CD8-positive, alpha-beta memory T cell (primary cell): ENCODE results near the gene TTLL1. TPM values are rescaled to one million over a fixed set of nuclear protein-coding genes. Genes with fewer than 3 reads are reported as not detected.

Experiments
- CTCF ChIA-PET: fragments of 350-600 bp; sonication (Branson Sonifier 250); formaldehyde crosslinking; loops from one replicate; lab custom pipeline; 2021; ENCODE audit warnings: antibody characterized with exemption; lab: Charles Lee
- POLR2A ChIA-PET: fragments of 350-600 bp; sonication (Branson Sonifier 250); formaldehyde crosslinking; loops from one replicate; lab custom pipeline; 2021; ENCODE audit warnings: antibody characterized with exemption; lab: Charles Lee
- DNase-seq, 5 donors: peaks; one replicate each; pipeline versions ENCODE4 v3.0.0 to v3.0.0-alpha.2; 2020 to 2022; ENCODE audit warnings: mixed read lengths in 1 of 5
- H3K27ac ChIP-seq: one replicate; pipeline ENCODE4 v1.7.0; 2013; ENCODE audit warnings: low read depth, mild to moderate bottlenecking, low read length, moderate library complexity
- H3K27me3 ChIP-seq: 2 replicates; pipeline ENCODE4 v1.7.0; 2013; ENCODE audit warnings: low read length, mild to moderate bottlenecking; ENCODE audit not compliant: insufficient read depth, poor library complexity, severe bottlenecking
- H3K36me3 ChIP-seq: 2 replicates; pipeline ENCODE4 v1.7.0; 2013; ENCODE audit warnings: mild to moderate bottlenecking, low read length, moderate library complexity; ENCODE audit not compliant: insufficient read depth
- H3K4me1 ChIP-seq: 2 replicates; pipeline ENCODE4 v1.7.0; 2013; ENCODE audit warnings: mild to moderate bottlenecking, low read length, moderate library complexity; ENCODE audit not compliant: insufficient read depth
- H3K4me3 ChIP-seq: 2 replicates; pipeline ENCODE4 v1.7.0; 2013; ENCODE audit warnings: mild to moderate bottlenecking, low read length
- H3K9me3 ChIP-seq: 2 replicates; pipeline ENCODE4 v1.7.0; 2013; ENCODE audit warnings: mild to moderate bottlenecking, low read length
- H3K27ac Mint-ChIP-seq, 8 donors: one replicate each; pipeline ENCODE4 v1.8.0; 2020 to 2021; ENCODE audit warnings: mixed read lengths in 8 of 8, mild to moderate bottlenecking in 6 of 8, inconsistent platforms in 3 of 8, moderate library complexity in 3 of 8
- H3K27me3 Mint-ChIP-seq, 2 donors: one replicate each; pipeline ENCODE4 v1.8.0; 2020 to 2021; ENCODE audit warnings: mixed read lengths in 2 of 2, mild to moderate bottlenecking in 1 of 2, moderate library complexity in 1 of 2
- H3K36me3 Mint-ChIP-seq, 3 donors: one replicate each; pipeline ENCODE4 v1.8.0; 2020 to 2021; ENCODE audit warnings: mixed read lengths in 3 of 3, inconsistent platforms in 1 of 3, mild to moderate bottlenecking in 1 of 3
- H3K4me1 Mint-ChIP-seq, 3 donors: one replicate each; pipeline ENCODE4 v1.8.0; 2020 to 2021; ENCODE audit warnings: mixed read lengths in 3 of 3, inconsistent platforms in 1 of 3, mild to moderate bottlenecking in 1 of 3
- H3K4me3 Mint-ChIP-seq, 7 donors: one replicate each; pipeline ENCODE4 v1.8.0; 2020 to 2021; ENCODE audit warnings: mixed read lengths in 7 of 7, mild to moderate bottlenecking in 6 of 7, moderate library complexity in 4 of 7, inconsistent platforms in 2 of 7
- H3K9me3 Mint-ChIP-seq, 5 donors: one replicate each; pipeline ENCODE4 v1.8.0; 2020 to 2022; ENCODE audit warnings: mixed read lengths in 5 of 5, mild to moderate bottlenecking in 3 of 5, moderate library complexity in 2 of 5, inconsistent platforms in 1 of 5
- polyA plus RNA-seq: library from polyadenylated mRNA; unstranded; fragments of 300-500 nt; fragmentation: Illumina TruSeq; gene quantifications from one replicate; pipeline ENCODE4 v1.2.3, GENCODE V29; 2021
- total RNA-seq, 2 experiments: library from RNA; stranded (reverse); gene quantifications; one replicate each; pipeline ENCODE4 v1.2.3, GENCODE V29; 2021

Gene TTLL1
- total and polyA plus RNA-seq, 3 experiments from 2014 or later: 4.3 to 15.8 (median 5.0) TPM

DNA sequence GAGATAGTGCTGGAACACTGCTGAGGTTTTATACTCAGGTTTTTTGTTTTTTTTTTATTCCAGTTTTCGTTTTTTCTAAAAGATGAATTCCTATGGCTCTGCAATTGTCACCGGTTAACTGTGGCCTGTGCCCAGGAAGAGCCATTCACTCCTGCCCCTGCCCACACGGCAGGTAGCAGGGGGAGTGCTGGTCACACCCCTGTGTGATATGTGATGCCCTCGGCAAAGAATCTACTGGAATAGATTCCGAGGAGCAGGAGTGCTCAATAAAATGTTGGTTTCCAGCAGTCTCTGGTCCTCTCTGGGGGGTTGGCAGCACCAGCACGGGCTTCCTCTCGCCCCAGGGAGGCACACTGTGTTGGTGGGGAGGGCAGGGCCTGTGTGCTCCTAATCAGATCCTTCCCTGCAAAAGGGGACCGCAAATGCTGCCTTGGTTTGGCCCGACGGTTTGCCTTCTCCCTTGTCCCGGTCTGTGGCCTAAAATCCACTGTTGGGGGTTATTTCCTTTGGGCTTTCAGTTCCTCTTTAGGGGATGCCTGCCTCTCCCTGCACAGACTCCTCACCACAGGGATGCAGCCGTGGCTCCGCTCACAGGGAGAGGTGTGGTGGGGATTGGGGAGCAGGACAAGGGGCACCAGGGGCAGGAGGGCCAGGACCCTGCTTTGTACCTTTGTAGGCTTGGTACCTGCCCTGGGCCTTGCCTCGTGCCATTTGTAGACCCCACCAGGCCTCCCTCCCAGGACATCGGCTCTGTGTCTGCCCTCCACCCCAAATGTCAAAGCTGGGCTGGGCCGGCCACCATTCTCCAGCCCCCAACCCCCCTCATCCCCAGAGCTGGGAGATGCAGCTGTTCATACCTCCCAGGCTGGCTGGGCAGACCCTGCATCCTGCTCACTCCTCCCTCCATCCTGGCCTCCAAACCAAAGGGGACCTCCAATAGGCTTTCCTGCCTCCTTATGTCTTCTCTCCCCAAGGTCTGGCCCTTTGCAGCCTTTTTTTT is 40.5 kb upstream of the TTLL1 start:
- H3K27ac ChIP-seq: no peak overlapping the region
- H3K36me3 ChIP-seq: no peaks in the 10 kb centered on the region
- no peaks in the 10 kb centered on the region for H3K27me3 ChIP-seq
- no peak overlapping the region for H3K4me3 ChIP-seq
- H3K4me3 Mint-ChIP-seq: no peak overlapping the region
- no peak overlapping the region for H3K27ac Mint-ChIP-seq
- no peaks in the 10 kb centered on the region for H3K9me3 Mint-ChIP-seq
- peaks cover 4 to 27% (median 4%) of the 10 kb centered on the region in 3 donors for H3K36me3 Mint-ChIP-seq
- no peaks in the 10 kb centered on the region for H3K4me1 ChIP-seq
- ChIA-PET CTCF (no interaction called here), POLR2A (no interaction called here)
- H3K9me3 ChIP-seq: no peaks in the 10 kb centered on the region
- H3K4me1 Mint-ChIP-seq: peaks cover 0 to 3% (median 0%) of the 10 kb centered on the region in 3 donors
- H3K27me3 Mint-ChIP-seq: peaks cover 0 to 1% of the 10 kb centered on the region in 2 donors
- DNase-seq: no peak

- ChIA-PET CTCF (no interaction called here), POLR2A (no interaction called here)
Measured at GRCh38 chr22:43128928-43129424, 39.8 kb upstream of the TTLL1 start.

GRCh38 chr22:43128116-43128515 is 38.9 kb upstream of the TTLL1 start:
- Histone ChIP-seq H3K4me3 (no peak overlapping the region), H3K27ac (no peak overlapping the region), H3K36me3 (no peaks in the 10 kb centered on the region), H3K27me3 (no peaks in the 10 kb centered on the region), H3K9me3 (no peaks in the 10 kb centered on the region), H3K4me1 (no peaks in the 10 kb centered on the region)
- Mint-ChIP-seq H3K36me3 (peaks cover 0 to 13% (median 0%) of the 10 kb centered on the region in 3 donors), H3K4me1 (peaks cover 0 to 3% (median 0%) of the 10 kb centered on the region in 3 donors), H3K9me3 (no peaks in the 10 kb centered on the region), H3K27me3 (peaks cover 0 to 1% of the 10 kb centered on the region in 2 donors), H3K27ac (peak overlapping the region in 1 of 8 donors; percentile 79), H3K4me3 (no peak overlapping the region)
- POLR2A ChIA-PET: no interaction called here
- DNase-seq: no peak
- CTCF ChIA-PET: no interaction called here

More at GRCh38 chr22:43128928-43129424, 39.8 kb upstream of the TTLL1 start:
- peak overlapping the region in 1 of 8 donors; percentile 43 for H3K27ac Mint-ChIP-seq
- Histone ChIP-seq H3K27ac (no peak overlapping the region), H3K36me3 (no peaks in the 10 kb centered on the region), H3K4me3 (no peak overlapping the region), H3K27me3 (no peaks in the 10 kb centered on the region), H3K9me3 (no peaks in the 10 kb centered on the region), H3K4me1 (no peaks in the 10 kb centered on the region)
- H3K4me1 Mint-ChIP-seq: peaks cover 0 to 3% (median 0%) of the 10 kb centered on the region in 3 donors
- H3K27me3 Mint-ChIP-seq: peaks cover 0 to 1% of the 10 kb centered on the region in 2 donors
- H3K36me3 Mint-ChIP-seq: peaks cover 4 to 22% (median 4%) of the 10 kb centered on the region in 3 donors
- no peaks in the 10 kb centered on the region for H3K9me3 Mint-ChIP-seq
- DNase-seq: no peak
- H3K4me3 Mint-ChIP-seq: no peak overlapping the region

DNA sequence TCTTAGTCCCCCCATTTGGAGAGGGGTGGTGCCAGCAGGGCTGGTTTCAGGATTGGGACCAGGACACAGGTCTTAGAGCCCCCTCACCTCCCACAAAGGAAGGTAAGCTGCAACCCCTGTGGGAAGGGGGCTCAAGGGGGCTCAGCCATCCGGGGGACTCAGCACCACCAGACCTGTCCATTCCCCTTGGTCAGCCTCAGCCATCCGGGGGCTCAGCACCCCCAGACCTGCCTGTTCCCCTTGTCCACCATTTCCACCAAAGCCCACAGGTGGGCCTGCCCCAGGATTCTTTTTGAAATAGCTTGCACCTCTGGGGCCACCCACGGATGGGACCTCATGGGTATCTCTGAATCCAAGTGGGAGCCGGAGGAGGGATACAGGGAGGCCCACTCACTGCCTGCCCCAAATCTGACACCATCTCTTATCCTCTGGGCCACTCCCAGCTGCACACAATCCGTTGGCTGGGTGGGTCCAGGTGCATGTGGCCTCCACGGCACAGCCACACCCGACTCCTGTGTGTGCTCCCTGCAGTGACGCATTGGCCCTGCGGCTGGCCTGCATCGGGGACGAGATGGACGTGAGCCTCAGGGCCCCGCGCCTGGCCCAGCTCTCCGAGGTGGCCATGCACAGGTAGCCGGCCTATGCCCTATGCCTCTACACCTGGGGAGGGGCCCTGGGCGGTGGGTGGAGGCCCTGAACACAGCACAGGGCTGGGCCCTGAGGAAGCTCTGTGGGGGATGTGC is 38.1 kb upstream of the TTLL1 start:
- H3K27ac ChIP-seq: no peak overlapping the region
- no peaks in the 10 kb centered on the region for H3K27me3 ChIP-seq
- no peaks in the 10 kb centered on the region for H3K9me3 Mint-ChIP-seq
- POLR2A ChIA-PET: no interaction called here
- H3K4me1 Mint-ChIP-seq: peaks cover 0 to 3% (median 0%) of the 10 kb centered on the region in 3 donors
- H3K4me1 ChIP-seq: no peaks in the 10 kb centered on the region
- H3K4me3 Mint-ChIP-seq: no peak overlapping the region
- CTCF ChIA-PET: interaction anchor here (0.6 kb wide), 1 partner anchor 15 kb away, joined by 4 read pairs; no protein-coding TSS in a partner anchor
- no peaks in the 10 kb centered on the region for H3K9me3 ChIP-seq
- H3K36me3 Mint-ChIP-seq: peaks cover 0 to 8% (median 0%) of the 10 kb centered on the region in 3 donors
- H3K27ac Mint-ChIP-seq: no peak overlapping the region
- no peak overlapping the region for H3K4me3 ChIP-seq
- no peaks in the 10 kb centered on the region for H3K36me3 ChIP-seq
- peaks cover 0 to 1% of the 10 kb centered on the region in 2 donors for H3K27me3 Mint-ChIP-seq
- no peak for DNase-seq

GRCh38 chr22:43126501-43127165 is 37.4 kb upstream of the TTLL1 start:
- no peak overlapping the region for H3K4me3 Mint-ChIP-seq
- ChIA-PET POLR2A (no interaction called here), CTCF (no interaction called here)
- Histone ChIP-seq H3K4me3 (no peak overlapping the region), H3K9me3 (no peaks in the 10 kb centered on the region), H3K27ac (no peak overlapping the region), H3K36me3 (no peaks in the 10 kb centered on the region), H3K27me3 (no peaks in the 10 kb centered on the region), H3K4me1 (no peaks in the 10 kb centered on the region)
- H3K36me3 Mint-ChIP-seq: peaks cover 0 to 1% (median 0%) of the 10 kb centered on the region in 3 donors
- H3K4me1 Mint-ChIP-seq: peaks cover 0 to 3% (median 0%) of the 10 kb centered on the region in 3 donors
- no peak overlapping the region for H3K27ac Mint-ChIP-seq
- no peak for DNase-seq
- peaks cover 0 to 1% of the 10 kb centered on the region in 2 donors for H3K27me3 Mint-ChIP-seq
- H3K9me3 Mint-ChIP-seq: no peaks in the 10 kb centered on the region

GRCh38 chr22:43118953-43119458 is 29.8 kb upstream of the TTLL1 start:
- no peak overlapping the region for H3K4me3 ChIP-seq
- no peak overlapping the region for H3K27ac ChIP-seq
- ChIA-PET POLR2A (no interaction called here), CTCF (no interaction called here)
- Mint-ChIP-seq H3K9me3 (no peaks in the 10 kb centered on the region), H3K4me3 (no peak overlapping the region), H3K27me3 (no peaks in the 10 kb centered on the region), H3K27ac (no peak overlapping the region), H3K36me3 (no peaks in the 10 kb centered on the region), H3K4me1 (no peaks in the 10 kb centered on the region)
- no peaks in the 10 kb centered on the region for H3K4me1 ChIP-seq
- no peaks in the 10 kb centered on the region for H3K27me3 ChIP-seq
- H3K36me3 ChIP-seq: no peaks in the 10 kb centered on the region
- no peaks in the 10 kb centered on the region for H3K9me3 ChIP-seq
- no peak for DNase-seq

DNA sequence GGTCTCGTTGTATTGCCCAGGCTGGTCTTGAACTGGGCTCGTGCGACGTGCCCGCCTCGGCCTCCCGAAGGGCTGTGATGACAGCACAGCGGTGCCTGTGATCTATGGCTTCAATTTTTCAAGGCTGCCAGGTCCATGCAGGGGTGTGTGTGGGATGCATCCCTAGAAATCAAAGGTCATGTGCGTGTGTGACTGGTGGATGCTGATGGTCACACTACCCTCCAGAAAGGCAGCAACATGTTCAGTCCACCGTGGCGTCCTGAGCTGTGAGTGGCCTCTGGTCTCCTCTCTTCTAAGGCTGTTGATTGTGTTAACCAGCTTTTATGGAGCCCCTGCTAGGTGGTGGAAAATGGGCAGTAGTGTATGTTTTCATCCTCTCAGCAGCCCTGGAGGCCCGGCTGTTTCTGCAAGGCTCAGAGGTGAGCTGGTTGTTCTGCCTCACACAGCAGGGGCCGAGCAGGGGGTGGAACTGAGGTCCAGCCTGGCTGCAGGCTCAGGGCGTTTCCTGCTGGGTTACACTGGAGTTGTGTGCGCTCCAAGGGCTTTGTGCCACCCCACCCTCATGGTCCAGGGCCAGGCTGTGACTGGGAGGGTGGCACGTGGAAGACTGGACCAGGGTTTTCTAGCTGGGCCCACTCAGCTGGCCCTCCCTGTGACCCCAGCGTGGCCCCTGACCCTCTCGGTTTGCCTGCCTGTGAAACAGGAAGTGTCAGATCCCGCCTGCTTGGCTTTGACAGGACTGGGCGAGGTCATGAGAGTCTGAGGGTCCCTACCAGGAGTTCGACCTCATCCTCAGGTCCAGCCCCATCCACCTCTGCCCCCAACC is 29.0 kb upstream of the TTLL1 start:
- H3K9me3 Mint-ChIP-seq: no peaks in the 10 kb centered on the region
- H3K27me3 Mint-ChIP-seq: no peaks in the 10 kb centered on the region
- ChIA-PET CTCF (no interaction called here), POLR2A (no interaction called here)
- no peak for DNase-seq
- Histone ChIP-seq H3K4me3 (no peak overlapping the region), H3K9me3 (no peaks in the 10 kb centered on the region), H3K27ac (no peak overlapping the region), H3K27me3 (no peaks in the 10 kb centered on the region), H3K4me1 (no peaks in the 10 kb centered on the region), H3K36me3 (no peaks in the 10 kb centered on the region)
- no peaks in the 10 kb centered on the region for H3K36me3 Mint-ChIP-seq
- H3K27ac Mint-ChIP-seq: peak overlapping the region in 1 of 8 donors; percentile 57
- no peaks in the 10 kb centered on the region for H3K4me1 Mint-ChIP-seq
- no peak overlapping the region for H3K4me3 Mint-ChIP-seq
